SKM-1 (cell line): ENCODE data around the gene PTPRG.

Experiments used
- DNase-seq: peaks from one replicate; lab custom pipeline; 2025; ENCODE audit not compliant: unreplicated experiment; lab: John Stamatoyannopoulos, UW

PTPRG gene

DNA sequence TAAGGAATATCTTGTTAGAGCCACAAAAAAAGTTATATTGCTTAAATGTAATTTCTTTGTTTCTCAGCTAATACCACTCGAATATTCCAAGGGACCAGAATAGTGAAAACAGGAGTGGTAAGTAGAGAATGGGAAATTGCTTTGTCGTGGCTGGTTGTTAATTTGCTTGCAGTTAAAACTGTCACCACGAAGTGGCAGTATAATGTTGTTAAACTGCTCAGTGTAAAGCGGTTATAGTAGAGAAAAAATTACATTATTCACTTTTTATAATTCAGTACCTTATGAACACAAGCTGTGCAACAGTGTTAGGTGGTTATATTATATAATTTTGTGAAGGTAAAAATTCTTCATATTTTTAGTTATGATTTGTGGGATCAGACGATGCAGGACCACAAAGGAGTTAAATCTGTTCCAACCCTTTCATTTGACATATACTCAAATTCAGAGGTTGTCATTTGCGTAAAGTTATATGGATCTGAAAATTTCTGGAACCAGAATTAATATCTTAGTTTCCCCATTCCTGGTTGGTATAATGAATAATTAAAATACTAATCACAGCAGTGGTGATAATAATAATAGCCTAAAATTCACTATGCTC lies 640.2 kb downstream of the PTPRG start:
- DNase-seq: peak; percentile 28

DNA sequence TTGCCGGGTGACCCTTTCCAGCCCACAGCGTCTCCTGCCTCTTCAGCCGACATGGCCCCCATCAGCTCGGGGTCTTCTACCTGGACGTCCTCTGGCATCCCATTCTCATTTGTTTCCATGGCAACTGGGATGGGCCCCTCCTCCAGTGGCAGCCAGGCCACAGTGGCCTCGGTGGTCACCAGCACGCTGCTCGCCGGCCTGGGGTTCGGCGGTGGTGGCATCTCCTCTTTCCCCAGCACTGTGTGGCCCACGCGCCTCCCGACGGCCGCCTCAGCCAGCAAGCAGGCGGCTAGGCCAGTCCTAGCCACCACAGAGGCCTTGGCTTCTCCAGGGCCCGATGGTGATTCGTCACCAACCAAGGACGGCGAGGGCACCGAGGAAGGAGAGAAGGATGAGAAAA lies 641.8 kb downstream of the PTPRG start:
- DNase-seq: no peak

- DNase-seq: no peak
These were observed 642.2 kb downstream of the PTPRG start for GRCh38 chr3:62203561-62203960.

- DNase-seq: no peak
These were observed 645.8 kb downstream of the PTPRG start for GRCh38 chr3:62207197-62207596.

DNA sequence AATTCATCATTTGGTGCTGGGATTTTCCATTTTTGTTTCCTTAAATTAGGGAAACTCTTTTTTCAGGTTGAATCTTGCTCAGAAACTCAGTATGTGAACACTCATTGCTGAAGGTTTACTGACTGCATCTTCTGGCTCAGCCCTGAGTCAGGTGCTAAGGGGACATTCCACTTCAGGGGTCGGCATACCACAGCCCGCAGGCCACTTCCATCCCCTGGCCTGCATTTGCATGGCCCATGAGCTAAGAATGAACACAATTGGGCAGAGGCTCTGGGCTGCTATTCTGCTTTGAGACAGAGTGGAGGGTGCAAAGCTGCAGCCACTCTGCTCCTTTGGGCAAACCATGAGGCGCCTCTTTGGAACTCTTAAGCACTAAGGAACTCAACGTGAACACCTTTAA lies 647.0 kb downstream of the PTPRG start:
- DNase-seq: no peak

GRCh38 chr3:62209101-62209500 lies 647.7 kb downstream of the PTPRG start:
- DNase-seq: no peak

GRCh38 chr3:62210011-62210410 lies 648.6 kb downstream of the PTPRG start:
- no peak for DNase-seq

GRCh38 chr3:62211675-62212429 lies 650.5 kb downstream of the PTPRG start:
- DNase-seq: no peak

DNA sequence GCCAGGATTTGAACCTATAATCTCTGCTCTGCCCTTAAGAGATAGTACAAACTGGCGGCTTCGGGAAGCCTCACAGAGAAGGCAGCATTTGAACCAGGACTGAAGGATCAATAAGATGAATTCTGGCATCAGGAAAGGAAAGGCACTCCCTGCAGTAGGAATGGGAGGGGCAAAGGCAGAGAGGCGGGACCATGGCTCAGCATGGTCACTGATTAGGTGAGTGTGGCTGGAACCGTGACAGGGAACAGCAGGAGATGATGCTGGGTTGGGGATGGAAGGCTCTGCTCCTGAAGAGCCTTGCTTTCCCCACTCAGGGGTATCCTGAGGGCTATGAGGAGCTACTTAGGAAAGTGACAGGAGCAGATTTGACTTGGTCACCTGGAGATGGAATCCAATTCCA lies 653.5 kb downstream of the PTPRG start:
- no peak for DNase-seq

GRCh38 chr3:62220616-62221015 lies 659.2 kb downstream of the PTPRG start:
- DNase-seq: no peak

DNA sequence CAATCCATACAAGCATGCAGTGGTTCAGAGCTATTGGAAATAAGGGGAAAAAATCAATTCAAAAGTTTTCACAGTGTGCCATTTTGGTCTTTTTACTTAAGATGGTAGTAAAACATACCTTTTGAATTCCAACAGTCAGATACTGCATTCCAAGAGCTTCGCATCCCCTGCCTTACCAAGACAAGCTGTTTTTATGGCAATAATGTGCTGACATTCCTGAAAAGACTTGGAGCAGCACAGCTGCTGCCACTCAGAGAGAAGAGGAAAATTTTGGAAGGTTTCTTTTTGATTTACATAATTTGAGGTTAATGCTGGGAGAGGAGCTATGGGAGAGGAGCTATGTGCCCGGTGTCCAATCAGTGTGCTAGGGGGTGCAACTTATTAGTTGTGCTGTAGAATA lies 663.7 kb downstream of the PTPRG start:
- DNase-seq: no peak

DNA sequence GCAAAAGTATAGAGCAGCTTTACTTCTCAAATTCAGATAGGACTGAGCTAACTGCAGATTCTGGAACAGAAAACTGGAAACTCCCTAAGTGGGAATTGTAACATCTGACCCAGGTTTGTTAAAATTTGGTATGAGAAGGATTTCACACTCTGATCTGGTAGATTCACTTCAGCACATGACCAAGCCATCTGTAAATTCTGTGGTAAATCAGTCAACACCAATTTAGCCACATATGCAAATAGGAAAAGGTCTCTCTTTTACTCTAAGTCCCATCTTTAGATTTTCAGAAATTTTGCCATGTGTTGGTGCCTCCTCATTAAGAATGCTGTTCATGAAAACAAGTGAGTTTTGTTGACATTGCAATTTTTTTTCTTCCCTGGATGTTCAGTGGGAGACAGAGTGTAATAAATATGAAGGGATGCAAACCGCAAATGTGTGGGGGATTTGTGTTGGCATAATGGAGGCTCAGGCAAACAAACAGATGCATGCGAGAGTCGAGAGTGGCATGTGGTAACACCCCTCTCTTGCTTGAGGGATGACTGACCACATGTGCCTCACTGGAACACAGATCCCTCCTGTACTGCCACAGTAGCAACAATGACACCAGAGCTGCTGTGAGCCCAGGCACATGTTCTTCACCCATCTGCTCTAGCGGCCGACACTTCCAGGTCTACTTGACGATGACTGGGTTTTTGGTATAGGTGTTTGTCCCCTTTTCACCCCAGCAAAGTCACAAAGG lies 665.4 kb downstream of the PTPRG start:
- no peak for DNase-seq

GRCh38 chr3:62228467-62228866 lies 667.1 kb downstream of the PTPRG start:
- no peak for DNase-seq

DNA sequence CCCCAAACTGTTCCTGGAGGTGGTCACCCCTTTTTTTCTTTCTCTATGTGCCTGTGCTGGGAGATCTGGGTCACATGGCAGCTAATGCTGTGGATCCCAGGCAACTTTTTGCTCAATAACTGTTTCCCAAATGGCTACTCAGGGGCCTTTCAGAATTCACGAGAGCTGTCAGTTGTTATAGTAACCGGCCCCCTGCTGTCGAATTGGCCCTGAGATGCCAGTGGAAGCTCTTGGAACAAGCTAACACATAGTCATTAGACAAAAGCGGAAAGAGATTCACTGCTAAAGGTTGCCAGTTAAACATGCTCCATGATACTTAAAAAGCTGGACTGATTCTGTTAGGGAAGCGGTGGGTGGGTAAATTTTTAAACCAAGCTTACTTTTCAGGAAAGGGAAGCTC lies 667.8 kb downstream of the PTPRG start:
- DNase-seq: no peak

DNA sequence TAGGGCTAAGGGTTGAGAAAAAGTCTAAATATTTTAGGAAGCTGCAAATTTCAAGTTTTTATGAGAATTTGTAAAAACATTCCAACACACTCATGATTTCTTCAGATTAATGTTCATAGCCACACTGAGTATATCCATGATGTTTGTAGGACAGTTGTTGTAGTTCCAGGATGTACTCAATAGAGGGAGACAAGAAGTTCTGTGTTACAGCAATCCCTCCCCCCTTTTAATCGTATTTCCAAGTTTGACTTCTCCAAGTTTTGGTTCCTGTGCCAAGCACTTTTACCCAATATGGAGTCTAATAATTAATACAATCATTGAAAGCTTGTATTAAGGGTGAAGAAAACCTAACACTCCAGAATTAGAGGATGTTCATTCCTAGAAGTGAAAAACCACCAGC lies 668.5 kb downstream of the PTPRG start:
- no peak for DNase-seq

DNA sequence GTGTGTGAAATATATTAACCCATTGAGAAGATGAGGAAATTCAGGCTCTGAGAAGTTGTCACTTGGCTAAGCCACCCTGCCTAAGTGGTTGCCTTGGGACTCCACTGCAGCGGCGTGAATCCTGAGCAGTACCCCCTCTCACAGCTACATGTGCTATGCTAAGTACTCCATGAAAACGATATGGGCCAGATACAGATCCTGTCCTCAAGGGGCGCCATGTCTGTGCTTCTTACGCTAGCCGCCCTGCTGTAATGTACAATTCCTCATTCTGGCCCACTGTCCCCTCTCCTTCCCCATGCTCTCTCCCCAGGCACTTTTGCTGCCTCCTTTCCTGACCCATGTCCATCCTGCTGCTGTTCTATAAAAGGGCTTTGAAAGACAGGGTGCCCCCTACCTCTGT lies 671.7 kb downstream of the PTPRG start:
- DNase-seq: no peak

GRCh38 chr3:62236016-62236415 lies 674.6 kb downstream of the PTPRG start:
- no peak for DNase-seq

DNA sequence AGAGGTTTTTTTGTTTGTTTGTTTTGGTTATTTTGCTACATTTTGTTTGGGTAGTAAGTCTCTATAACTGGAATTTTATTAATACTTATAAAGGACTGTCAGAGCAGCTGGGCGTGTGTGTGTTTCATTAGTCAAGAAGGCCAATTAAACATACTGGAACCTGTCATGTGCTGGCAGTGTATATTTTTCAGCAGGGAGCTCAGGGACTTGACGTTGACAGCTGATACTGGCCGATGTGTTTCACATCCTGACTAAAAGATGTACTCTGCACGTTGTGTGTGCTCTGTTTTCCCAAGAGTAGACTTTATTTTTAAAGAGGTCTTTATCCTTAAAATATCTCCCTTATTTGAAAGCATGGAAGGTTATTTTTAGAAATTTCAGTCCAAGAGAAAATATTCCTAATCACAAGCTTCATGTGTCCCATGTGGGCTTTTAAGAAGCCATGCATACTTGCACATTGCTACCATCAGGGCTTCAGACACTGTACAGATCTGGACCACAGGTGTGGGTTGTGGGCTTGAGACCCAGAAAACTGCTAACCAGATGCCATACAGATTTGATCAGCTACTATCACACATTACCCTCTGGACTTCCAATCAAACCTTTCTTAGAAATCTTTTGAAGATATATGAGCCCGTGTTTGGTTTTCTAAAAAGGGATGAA lies 676.0 kb downstream of the PTPRG start:
- DNase-seq: no peak

DNA sequence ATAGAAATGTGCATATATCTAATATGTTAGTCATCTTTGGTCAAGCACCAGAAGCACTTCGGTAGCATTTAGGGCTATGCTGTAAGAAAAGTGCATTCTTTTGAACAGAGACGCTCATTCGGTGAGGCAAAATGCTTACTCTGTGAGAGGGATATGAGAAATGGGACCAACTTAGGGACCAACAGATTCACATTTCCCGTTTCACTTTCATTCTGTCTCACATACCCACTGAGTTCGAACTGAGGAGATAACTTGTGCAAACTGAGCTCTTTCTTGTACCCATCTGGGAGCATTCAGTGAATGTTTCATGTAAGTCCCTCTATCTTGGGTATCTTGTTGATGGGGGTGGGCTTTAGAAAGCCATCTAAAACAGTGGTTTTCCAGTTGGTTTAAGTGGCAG lies 676.6 kb downstream of the PTPRG start:
- DNase-seq: no peak

GRCh38 chr3:62238431-62238830 lies 677.1 kb downstream of the PTPRG start:
- no peak for DNase-seq

GRCh38 chr3:62241279-62241678 lies 679.9 kb downstream of the PTPRG start:
- DNase-seq: no peak
